ENCODE results near the gene APOL1.

DNA sequence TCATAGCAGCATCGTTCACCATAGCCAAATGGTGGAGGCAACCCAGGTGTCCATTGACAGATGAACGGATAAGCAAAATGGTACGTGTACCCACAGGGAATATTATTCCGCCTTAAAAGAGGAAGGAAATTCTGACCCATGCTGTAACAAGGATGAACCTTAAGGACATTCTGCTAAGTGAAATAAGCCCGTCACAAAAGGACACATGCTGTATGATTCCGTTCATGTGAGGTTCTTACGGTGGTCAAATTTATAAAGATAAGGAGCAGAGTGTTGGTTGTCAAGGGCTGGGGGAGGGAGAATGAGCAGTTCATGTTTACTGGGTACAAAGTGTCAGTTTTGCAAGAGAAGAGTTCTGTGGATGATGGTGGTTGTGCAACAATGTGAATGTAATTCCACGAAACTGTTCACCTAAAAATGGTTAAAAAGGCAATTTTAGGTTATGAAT lies 26.3 kb downstream of the APOL1 start:
- TF ChIP-seq TCF12 (IDR thresholded peaks at IDR 0.05) (no peak), SIN3A (IDR thresholded peaks at IDR 0.05; ENCODE audit: borderline replicate concordance, low read depth, low read length) (no peak), CTCF (IDR thresholded peaks at IDR 0.05) (no peak), USF1 (IDR thresholded peaks at IDR 0.05; ENCODE audit: borderline replicate concordance, low read depth) (no peak)
